Smooth muscle cell of the coronary artery (primary cell): ENCODE data around the gene PCSK5. TPM values are rescaled to one million over a fixed set of nuclear protein-coding genes. Genes with fewer than 3 reads are reported as not detected.

Source experiments
- total RNA-seq: library from RNA; depleted of rRNA; stranded (reverse); fragments of >200 nt; gene quantifications from 2 replicates; pipeline ENCODE4 v1.2.3, GENCODE V29; 2014; ENCODE audit warnings: low replicate concordance

PCSK5 gene
- 5.0 and 9.8 TPM in 2 replicates for total RNA-seq

DNA sequence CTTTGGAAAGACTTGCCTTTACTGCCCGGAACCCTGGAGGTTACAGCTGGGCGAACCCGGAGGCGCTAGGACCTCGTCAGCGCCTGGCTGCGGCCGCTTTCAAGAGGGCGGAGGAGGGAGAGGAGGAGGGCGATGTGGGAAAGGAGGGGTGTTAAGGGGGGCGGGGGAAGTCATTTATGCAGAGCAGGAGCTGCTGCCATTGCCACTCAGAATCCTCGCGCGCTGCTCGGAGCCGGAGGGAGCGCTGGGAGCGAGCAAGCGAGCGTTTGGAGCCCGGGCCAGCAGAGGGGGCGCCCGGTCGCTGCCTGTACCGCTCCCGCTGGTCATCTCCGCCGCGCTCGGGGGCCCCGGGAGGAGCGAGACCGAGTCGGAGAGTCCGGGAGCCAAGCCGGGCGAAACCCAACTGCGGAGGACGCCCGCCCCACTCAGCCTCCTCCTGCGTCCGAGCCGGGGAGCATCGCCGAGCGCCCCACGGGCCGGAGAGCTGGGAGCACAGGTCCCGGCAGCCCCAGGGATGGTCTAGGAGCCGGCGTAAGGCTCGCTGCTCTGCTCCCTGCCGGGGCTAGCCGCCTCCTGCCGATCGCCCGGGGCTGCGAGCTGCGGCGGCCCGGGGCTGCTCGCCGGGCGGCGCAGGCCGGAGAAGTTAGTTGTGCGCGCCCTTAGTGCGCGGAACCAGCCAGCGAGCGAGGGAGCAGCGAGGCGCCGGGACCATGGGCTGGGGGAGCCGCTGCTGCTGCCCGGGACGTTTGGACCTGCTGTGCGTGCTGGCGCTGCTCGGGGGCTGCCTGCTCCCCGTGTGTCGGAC is at the start of gene PCSK5:
Gene PCSK5, plus strand, starts transcription at position 202 of the 805 bp plus-strand sequence. Its CDS starts 509 bp downstream, at position 711.

DNA sequence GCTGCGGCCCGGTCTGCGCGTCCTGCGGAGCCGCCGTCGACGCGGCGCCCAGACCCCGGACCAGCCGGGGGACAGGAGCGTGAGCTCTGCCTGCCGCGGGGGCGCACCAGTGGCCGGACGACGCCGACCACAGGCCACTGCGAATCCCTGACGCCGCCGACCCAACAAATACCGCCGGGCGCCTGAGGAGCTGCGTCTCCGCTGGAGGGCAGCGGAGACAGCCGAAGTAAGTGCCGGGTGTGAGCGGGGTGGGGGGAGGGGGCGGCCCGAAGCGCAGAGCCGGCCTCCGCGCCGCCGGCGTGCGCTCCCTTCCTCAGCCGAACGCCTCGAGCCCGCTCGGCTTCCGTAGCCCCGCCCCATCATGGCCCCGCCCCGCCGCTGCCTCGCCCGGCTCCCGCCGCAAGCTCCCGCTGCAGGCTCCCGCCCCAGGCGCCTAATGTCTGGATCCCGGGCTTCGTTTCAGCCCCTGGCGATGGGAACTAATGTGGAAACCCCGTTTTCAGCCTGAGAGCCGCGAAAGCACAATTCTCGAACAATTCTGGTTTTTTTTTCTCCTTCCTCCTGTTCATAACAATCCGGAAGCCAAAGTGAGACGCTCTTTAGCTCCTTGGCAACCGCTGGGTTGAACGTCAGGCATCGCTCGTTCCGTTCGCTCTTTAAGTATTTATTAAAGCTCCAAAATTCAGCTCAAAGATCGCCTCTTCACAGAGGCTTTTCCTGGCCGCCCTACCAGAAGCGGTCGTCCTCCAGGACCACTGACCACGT is 503.9 kb downstream of the PCSK5 start, which contains the start of gene RFK:
Gene RFK, minus strand, starts transcription at position 232 of the 765 bp plus-strand sequence. CDS start 255 bp downstream, outside the sequence.

